PC-3 (cell line): Measurements from ENCODE around the gene THBS3. TPM values are rescaled to one million over a fixed set of nuclear protein-coding genes. Genes with fewer than 3 reads are reported as not detected.
"Not testable (repeated sequence)": the region's sequence is repeated elsewhere in the genome, so short reads cannot be mapped to it uniquely, and the experiment has no call there.

ENCODE experiments used
- ATAC-seq: fragments of 200-7000 bp; cut with Tn5 transposase; 2 replicates; pipeline ENCODE4 v1.9.1; 2020; ENCODE audit warnings: mild to moderate bottlenecking, moderate library complexity
- BruUV-seq: library from RNA; stranded (reverse); fragments of 400-500 nt; replicated peaks from 2 replicates; lab custom pipeline; 2021; lab: Mats Ljungman, UMichigan
- CTCF ChIA-PET: fragments of 300-600 bp; sonication (Branson Sonifier 250); formaldehyde crosslinking; loops from one replicate; lab custom pipeline; 2022; ENCODE audit warnings: antibody characterized with exemption; lab: Charles Lee
- POLR2A ChIA-PET: fragments of 300-600 bp; sonication (Branson Sonifier 250); formaldehyde crosslinking; loops from one replicate; lab custom pipeline; 2022; ENCODE audit warnings: antibody characterized with exemption; ENCODE audit not compliant: unreplicated experiment; lab: Charles Lee
- DNase-seq: peaks from one replicate; pipeline ENCODE4 v3.0.0-alpha.2; 2015
- H2AFZ ChIP-seq: fragments of 300-600 bp; sonication (generic); 2 replicates; pipeline ENCODE4 v1.6.0; 2016; ENCODE audit warnings: antibody characterized with exemption, low read length
- H3F3A ChIP-seq: fragments of 300-600 bp; sonication (generic); one replicate; pipeline ENCODE4 v1.6.0; 2017; ENCODE audit warnings: antibody characterized with exemption, low read length, control low read depth, mild to moderate bottlenecking; ENCODE audit not compliant: unreplicated experiment
- H3K27ac ChIP-seq: fragments of 300-600 bp; sonication (generic); 2 replicates; pipeline ENCODE4 v1.5.1; 2016; ENCODE audit warnings: mild to moderate bottlenecking, low read length
- H3K27me3 ChIP-seq: fragments of 300-600 bp; sonication (generic); 2 replicates; pipeline ENCODE4 v1.6.1; 2016; ENCODE audit warnings: low read length, mixed read lengths
- H3K36me3 ChIP-seq: fragments of 300-600 bp; sonication (generic); 2 replicates; pipeline ENCODE4 v1.6.1; 2016; ENCODE audit warnings: low read depth, mixed run types, low read length, mixed read lengths
- H3K4me1 ChIP-seq: fragments of 300-600 bp; sonication (generic); 2 replicates; pipeline ENCODE4 v1.5.1; 2016; ENCODE audit warnings: low read length; ENCODE audit not compliant: insufficient read depth
- H3K4me2 ChIP-seq: fragments of 300-600 bp; sonication (generic); 2 replicates; pipeline ENCODE4 v1.6.0; 2016; ENCODE audit warnings: low read length
- H3K4me3 ChIP-seq: fragments of 300-600 bp; sonication (generic); 2 replicates; pipeline ENCODE4 v1.5.1; 2016; ENCODE audit warnings: mild to moderate bottlenecking, low read length, mixed read lengths
- H3K79me2 ChIP-seq: fragments of 300-600 bp; sonication (generic); 2 replicates; pipeline ENCODE4 v1.6.1; 2017; ENCODE audit warnings: low read length, mixed read lengths
- H3K9ac ChIP-seq: fragments of 300-600 bp; sonication (generic); 2 replicates; pipeline ENCODE4 v1.6.0; 2016; ENCODE audit warnings: mild to moderate bottlenecking, low read length
- H3K9me2 ChIP-seq: fragments of 300-600 bp; sonication (generic); replicated peaks from 2 replicates; pipeline ENCODE4 v1.6.1; 2016; ENCODE audit warnings: mixed run types, low read length, mixed read lengths
- H3K9me3 ChIP-seq: fragments of 300-600 bp; sonication (generic); 2 replicates; pipeline ENCODE4 v1.6.1; 2016; ENCODE audit warnings: low read length, mixed read lengths
- H4K20me1 ChIP-seq: fragments of 300-600 bp; sonication (generic); 2 replicates; pipeline ENCODE4 v1.6.1; 2016; ENCODE audit warnings: low read length, mixed read lengths
- EZH2 ChIP-seq: fragments of 300-600 bp; sonication (generic); IDR thresholded peaks from one replicate; pipeline ENCODE4 v1.6.1; 2017; ENCODE audit warnings: antibody characterized with exemption, mild to moderate bottlenecking, low read length; ENCODE audit not compliant: unreplicated experiment
- EZH2phosphoT487 ChIP-seq: fragments of 300-600 bp; sonication (generic); IDR thresholded peaks from 2 replicates; pipeline ENCODE4 v1.6.1; 2018; ENCODE audit warnings: mild to moderate bottlenecking, antibody characterized with exemption, low read length, borderline replicate concordance
- intact Hi-C: fragments of 100-400 bp; cut with micrococcal nuclease; formaldehyde crosslinking; loops from 2 replicates; pipeline ENCODE4 v1.9.0; 2023
- total RNA-seq: library from RNA; depleted of rRNA; stranded (reverse); fragments of >200 nt; gene quantifications from 2 replicates; pipeline ENCODE4 v1.2.3, GENCODE V29; 2014
- TF ChIP-seq, protein P1 (sequence below): fragments of 300-600 bp; sonication (generic); conservative IDR thresholded peaks from 2 replicates; pipeline ENCODE4 v1.5.1; 2017; ENCODE audit warnings: antibody characterized with exemption, low read depth, mild to moderate bottlenecking, low read length

Gene THBS3
- total RNA-seq, 1 experiment from 2014 or later = 13.0 TPM

GRCh38 chr1:155168456-155169210 is 39.1 kb downstream of the THBS3 start:
- H3K9me2 ChIP-seq = no peaks in the 10 kb centered on the region
- H3K4me1 ChIP-seq = peaks cover 16% of the 10 kb centered on the region; the same call in 1 of the 2 replicates
- no peaks in the 10 kb centered on the region for H4K20me1 ChIP-seq
- intact Hi-C loops = no loop called here
- no peak for TF ChIP-seq EZH2phosphoT487
- TF ChIP-seq EZH2 = no peak
- TF ChIP-seq, protein P1, sequence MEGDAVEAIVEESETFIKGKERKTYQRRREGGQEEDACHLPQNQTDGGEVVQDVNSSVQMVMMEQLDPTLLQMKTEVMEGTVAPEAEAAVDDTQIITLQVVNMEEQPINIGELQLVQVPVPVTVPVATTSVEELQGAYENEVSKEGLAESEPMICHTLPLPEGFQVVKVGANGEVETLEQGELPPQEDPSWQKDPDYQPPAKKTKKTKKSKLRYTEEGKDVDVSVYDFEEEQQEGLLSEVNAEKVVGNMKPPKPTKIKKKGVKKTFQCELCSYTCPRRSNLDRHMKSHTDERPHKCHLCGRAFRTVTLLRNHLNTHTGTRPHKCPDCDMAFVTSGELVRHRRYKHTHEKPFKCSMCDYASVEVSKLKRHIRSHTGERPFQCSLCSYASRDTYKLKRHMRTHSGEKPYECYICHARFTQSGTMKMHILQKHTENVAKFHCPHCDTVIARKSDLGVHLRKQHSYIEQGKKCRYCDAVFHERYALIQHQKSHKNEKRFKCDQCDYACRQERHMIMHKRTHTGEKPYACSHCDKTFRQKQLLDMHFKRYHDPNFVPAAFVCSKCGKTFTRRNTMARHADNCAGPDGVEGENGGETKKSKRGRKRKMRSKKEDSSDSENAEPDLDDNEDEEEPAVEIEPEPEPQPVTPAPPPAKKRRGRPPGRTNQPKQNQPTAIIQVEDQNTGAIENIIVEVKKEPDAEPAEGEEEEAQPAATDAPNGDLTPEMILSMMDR = no peak
- no TSS peak for BruUV-seq
- no peak for DNase-seq
- peaks cover 20% of the 10 kb centered on the region for H3K79me2 ChIP-seq
- ATAC-seq = no peak
- no peaks in the 10 kb centered on the region for H3F3A ChIP-seq
- no peaks in the 10 kb centered on the region for H3K9me3 ChIP-seq
- ChIA-PET CTCF (interaction anchor here (1.0 to 2.7 kb wide), 7 partner anchors 32 to 83 kb away, joined by 4 to 57 read pairs (median 5); no protein-coding TSS in a partner anchor), POLR2A (no interaction called here)
- H3K4me2 ChIP-seq = no peak overlapping the region
- H2AFZ ChIP-seq = no peak overlapping the region
- no peaks in the 10 kb centered on the region for H3K27me3 ChIP-seq
- no peak overlapping the region for H3K27ac ChIP-seq
- H3K4me3 ChIP-seq = no peak overlapping the region
- peaks cover 8% of the 10 kb centered on the region; the same call in 1 of the 2 replicates for H3K36me3 ChIP-seq
- H3K9ac ChIP-seq = no peak overlapping the region

DNA sequence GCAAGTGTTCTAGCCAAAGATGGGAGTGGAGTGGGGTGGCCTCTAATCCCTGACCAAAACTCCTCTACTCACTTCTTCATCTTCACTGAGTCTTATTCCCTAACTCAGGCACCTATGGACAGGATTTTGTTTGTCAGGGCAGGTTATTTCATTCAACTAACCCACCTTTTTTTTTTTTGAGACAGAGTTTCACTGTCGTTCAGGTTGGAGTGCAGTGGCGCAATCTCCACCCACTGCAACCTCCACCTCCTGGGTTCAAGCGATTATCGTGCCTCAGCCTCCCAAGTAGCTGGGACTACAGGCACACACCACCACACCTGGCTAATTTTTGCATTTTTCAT is 39.6 kb downstream of the THBS3 start:
- H3K79me2 ChIP-seq = peaks cover 20% of the 10 kb centered on the region
- H3K36me3 ChIP-seq, H2AFZ ChIP-seq, H3K4me3 ChIP-seq, H3F3A ChIP-seq, BruUV-seq, H3K9me2 ChIP-seq, H4K20me1 ChIP-seq, DNase-seq, ATAC-seq, H3K27ac ChIP-seq, POLR2A ChIA-PET, H3K27me3 ChIP-seq, H3K9me3 ChIP-seq, intact Hi-C loops, H3K9ac ChIP-seq: not testable (repeated sequence)
- peak overlapping the region; percentile 93 for H3K4me2 ChIP-seq
- CTCF ChIA-PET = interaction anchor here (0.7 to 2.7 kb wide), 8 partner anchors 31 to 124 kb away, joined by 3 to 57 read pairs (median 5); no protein-coding TSS in a partner anchor
- H3K4me1 ChIP-seq = peaks cover 12% of the 10 kb centered on the region; the same call in 1 of the 2 replicates

DNA sequence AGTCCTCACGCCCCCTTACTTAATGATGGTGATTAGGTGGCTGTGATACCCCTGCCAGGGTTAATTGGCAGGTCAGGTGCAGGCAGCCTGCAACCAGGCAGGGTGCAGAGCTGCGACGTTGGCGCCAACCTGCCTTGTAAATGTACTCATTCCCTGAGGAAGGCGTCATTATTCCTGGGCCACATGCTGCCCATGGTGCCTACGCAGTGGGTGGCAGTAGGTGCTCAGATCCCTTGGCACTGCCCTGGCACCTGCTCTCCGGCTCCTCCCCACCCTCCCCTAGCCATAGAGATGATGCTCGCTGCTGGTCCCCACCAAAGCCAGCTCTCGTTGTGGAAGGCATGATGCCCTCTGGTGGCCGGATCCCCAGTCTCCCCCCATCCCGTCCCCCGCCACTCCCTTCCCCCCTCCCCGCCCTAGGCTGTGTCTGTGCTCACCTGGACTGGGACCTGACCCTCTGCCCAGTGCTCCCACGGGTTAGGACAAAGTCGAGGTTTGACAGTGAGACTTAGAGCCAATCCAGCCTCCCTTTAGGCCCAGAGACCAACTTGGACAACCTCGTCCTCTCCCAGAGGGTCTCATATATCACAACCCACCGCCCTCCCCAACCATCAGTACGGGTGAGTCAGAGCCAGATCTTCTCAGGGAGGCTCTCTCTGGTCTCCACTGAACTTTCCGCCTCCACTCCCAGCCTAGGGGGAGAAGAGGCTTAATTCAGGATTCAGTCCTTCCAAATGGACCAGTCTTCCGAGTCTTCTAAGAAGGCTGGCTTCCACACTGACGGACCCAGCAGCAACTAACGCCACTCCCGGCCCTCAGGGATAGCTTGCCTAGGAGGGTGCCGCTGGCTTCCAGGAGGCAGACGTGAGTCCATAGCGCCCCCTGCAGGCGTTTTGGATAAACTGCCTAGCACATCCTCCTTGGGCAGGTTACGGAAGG is 40.3 kb downstream of the THBS3 start:
- ATAC-seq = peak; percentile 86
- peaks cover 8% of the 10 kb centered on the region; the same call in 1 of the 2 replicates for H3K36me3 ChIP-seq
- peaks cover 12% of the 10 kb centered on the region; the same call in 1 of the 2 replicates for H3K4me1 ChIP-seq
- H3K4me2 ChIP-seq = peak overlapping the region; percentile 93
- no peaks in the 10 kb centered on the region for H3K27me3 ChIP-seq
- no peaks in the 10 kb centered on the region for H4K20me1 ChIP-seq
- ChIA-PET POLR2A (interaction anchor here (0.6 kb wide), 1 partner anchor 32 kb away, joined by 4 read pairs; no protein-coding TSS in a partner anchor), CTCF (interaction anchor here (0.5 to 2.7 kb wide), 13 partner anchors 13 to 124 kb away, joined by 3 to 57 read pairs (median 5); no protein-coding TSS in a partner anchor)
- H3F3A ChIP-seq = no peaks in the 10 kb centered on the region
- peak overlapping the region; percentile 19 for H3K27ac ChIP-seq
- H3K4me3 ChIP-seq = peak overlapping the region; percentile 67
- peak overlapping the region; percentile 88 for H2AFZ ChIP-seq
- H3K9me2 ChIP-seq = no peaks in the 10 kb centered on the region
- peaks cover 14% of the 10 kb centered on the region for H3K79me2 ChIP-seq
- BruUV-seq = no TSS peak
- peak overlapping the region; percentile 34; the same call in 1 of the 2 replicates for H3K9ac ChIP-seq
- no peaks in the 10 kb centered on the region for H3K9me3 ChIP-seq
- no peak for TF ChIP-seq EZH2
- TF ChIP-seq EZH2phosphoT487 = no peak
- TF ChIP-seq, protein P1 = peak; percentile 99
- DNase-seq = peak; percentile 94
- intact Hi-C loops = loop anchor here (1.0 kb wide), 2 partner anchors 32 to 76 kb away; partner anchors contain the start of gene SLC50A1
